Activated naive CD4-positive, alpha-beta T cell treated with anti-CD3 and anti-CD28 coated beads, Interleukin-2, amount 50 U/mL, for 16 hours (primary cell): ENCODE results near the gene PRDM1.

ENCODE experiments used
- DNase-seq: peaks from one replicate; pipeline ENCODE4 v3.0.0-alpha.2; 2020

The PRDM1 gene

GRCh38 chr6:106098383-106099234 lies 12.5 kb downstream of the PRDM1 start:
- peak; percentile 80 for DNase-seq

DNA sequence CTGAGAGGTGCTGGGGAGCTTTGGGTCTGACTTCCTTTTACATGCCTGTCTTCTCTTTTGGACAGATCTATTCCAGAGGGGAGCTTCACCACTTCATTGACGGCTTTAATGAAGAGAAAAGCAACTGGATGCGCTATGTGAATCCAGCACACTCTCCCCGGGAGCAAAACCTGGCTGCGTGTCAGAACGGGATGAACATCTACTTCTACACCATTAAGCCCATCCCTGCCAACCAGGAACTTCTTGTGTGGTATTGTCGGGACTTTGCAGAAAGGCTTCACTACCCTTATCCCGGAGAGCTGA lies 13.1 kb downstream of the PRDM1 start:
- DNase-seq: no peak

GRCh38 chr6:106100755-106101154 lies 14.6 kb downstream of the PRDM1 start:
- no peak for DNase-seq

GRCh38 chr6:106101466-106101865 lies 15.3 kb downstream of the PRDM1 start:
- DNase-seq: no peak

DNA sequence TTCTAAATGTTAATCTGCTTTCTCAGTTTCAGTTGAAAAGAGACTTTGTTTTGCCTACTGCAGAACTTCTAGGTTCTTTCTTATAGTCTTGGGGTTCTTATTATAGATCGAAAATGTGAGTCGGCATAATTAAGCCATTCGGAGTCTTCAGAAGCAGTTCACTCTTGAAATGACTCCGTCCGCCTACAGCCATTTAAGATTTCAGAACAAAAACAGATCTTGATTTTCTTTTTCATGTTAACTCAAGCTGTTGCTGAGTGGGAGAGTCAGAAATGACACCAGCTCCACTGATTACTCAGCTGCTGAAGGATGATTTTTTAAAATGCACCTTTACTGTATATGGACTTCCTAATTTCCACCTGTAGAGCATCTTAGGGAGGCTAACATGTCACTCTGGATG lies 15.9 kb downstream of the PRDM1 start:
- DNase-seq: peak; percentile 74

GRCh38 chr6:106102967-106103727 lies 17.0 kb downstream of the PRDM1 start:
- no peak for DNase-seq

GRCh38 chr6:106103728-106104109 lies 17.6 kb downstream of the PRDM1 start:
- DNase-seq: peak; percentile 34

- DNase-seq: no peak
Observed at GRCh38 chr6:106104476-106104875, 18.3 kb downstream of the PRDM1 start.

- DNase-seq: no peak
Observed at GRCh38 chr6:106104941-106105340, 18.8 kb downstream of the PRDM1 start.

GRCh38 chr6:106105493-106105892 lies 19.4 kb downstream of the PRDM1 start:
- DNase-seq: no peak

DNA sequence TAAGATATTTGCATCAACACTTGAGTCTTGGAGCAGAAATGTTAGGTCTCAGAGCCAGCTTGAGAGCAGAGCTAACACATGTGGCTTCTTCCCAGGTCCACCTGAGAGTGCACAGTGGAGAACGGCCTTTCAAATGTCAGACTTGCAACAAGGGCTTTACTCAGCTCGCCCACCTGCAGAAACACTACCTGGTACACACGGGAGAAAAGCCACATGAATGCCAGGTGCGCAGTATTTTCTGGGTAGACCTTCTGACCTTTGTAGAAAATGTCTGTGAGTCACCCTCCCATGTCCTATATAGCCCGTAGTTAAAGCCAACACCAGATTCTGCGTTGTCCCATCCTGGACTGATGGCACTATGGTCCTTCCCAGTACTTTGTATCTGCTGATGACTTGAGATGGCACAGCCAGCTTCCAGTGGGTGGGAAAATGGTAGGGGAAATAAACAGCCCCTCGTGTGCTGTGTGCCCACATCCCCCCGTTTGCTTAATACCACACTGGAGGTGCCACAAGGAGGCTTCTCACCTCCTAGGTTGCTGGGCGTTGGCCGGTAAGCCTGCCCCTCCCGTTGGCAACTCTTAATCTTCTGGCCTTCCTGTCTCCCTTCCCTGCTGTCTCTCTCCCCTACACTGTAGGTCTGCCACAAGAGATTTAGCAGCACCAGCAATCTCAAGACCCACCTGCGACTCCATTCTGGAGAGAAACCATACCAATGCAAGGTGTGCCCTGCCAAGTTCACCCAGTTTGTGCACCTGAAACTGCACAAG lies 20.3 kb downstream of the PRDM1 start:
- no peak for DNase-seq

GRCh38 chr6:106107043-106107613 lies 21.0 kb downstream of the PRDM1 start:
- DNase-seq: no peak

GRCh38 chr6:106108129-106108528 lies 22.0 kb downstream of the PRDM1 start:
- no peak for DNase-seq

- DNase-seq: no peak
Observed at GRCh38 chr6:106109029-106109428, 22.9 kb downstream of the PRDM1 start.

DNA sequence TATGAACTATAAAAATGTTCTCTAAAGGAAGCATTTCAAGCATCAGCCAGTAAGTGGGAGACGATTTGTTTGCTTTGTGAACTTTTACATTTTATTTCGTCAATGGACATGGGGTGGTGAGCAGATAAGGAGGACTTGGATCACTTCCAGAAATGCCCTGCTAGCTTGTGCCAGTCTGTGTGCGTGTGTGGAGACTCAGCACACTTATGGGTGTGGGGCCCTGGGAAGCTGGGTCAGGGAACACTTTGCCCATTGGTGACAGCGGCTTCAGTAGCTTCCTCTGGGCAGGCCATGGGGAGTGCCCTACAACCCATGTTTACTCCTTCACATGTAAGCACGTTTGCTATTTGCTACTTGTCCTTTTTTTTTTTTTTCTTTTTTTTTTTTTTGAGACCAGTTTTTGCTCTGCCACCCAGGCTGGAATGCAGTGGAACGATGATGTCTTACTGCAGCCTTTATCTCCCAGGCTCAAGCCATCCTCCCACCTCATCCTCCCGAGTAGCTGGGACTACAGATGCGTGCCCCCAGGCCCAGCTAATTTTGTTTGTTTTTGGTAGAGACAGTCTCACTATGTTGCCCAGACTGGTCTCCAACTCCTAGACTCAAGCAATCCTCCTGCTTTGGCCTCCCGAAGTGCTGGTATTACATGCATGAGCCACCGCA lies 24.2 kb downstream of the PRDM1 start:
- no peak for DNase-seq

GRCh38 chr6:106112433-106112832 lies 26.3 kb downstream of the PRDM1 start:
- no peak for DNase-seq

DNA sequence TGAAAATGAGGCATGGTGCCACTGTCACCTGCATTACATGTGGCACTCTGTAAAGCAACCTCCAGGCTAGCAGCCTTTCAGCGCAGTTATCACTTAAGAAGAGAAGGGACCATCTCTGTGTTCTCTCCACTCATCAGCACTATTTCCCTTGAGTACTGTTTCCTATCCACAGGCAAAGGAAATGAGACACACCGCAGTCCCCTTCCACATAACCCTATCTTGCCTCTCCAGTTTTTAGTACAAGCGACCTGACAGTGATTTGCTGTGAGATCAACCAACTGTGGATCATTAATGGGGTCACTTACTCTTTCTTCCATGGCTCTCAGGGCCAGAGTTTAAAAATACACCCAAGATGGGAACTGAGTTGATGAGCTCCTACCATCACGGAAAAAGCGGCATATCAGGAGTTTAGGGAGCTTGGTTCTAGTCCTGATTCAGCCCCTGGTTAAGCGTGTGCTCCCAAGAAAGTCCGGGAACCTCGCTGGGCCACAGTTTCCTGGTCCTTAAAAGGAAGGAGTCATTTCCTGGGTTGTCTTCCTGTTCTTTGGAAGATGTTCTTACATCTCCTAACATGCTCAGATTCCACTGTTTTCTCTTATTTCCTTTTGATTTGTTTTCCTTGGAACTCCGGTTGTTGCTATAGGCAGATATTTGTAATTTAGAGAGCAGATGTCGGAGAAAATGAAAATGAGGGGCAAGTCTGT lies 27.3 kb downstream of the PRDM1 start:
- no peak for DNase-seq

DNA sequence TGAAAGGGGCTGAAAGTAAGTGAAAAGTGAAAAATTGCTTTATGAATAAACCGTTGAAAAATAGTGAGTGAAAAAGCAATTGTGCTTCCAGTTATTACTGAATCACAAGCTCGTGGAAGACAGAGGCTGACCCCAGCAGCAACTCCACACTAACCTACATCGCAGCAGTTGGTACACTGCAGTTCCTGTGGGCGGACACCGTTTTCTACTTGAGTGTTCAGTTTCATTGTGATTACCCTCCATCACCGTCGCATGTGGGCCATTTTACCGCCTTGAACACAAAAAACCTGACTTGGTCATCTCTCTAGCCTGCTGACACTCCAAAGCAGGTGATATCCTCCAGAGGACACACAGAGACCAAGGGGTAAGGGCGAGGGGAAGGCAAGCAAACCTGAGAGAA lies 28.4 kb downstream of the PRDM1 start:
- peak; percentile 53 for DNase-seq

GRCh38 chr6:106115286-106115685 lies 29.1 kb downstream of the PRDM1 start:
- DNase-seq: no peak

DNA sequence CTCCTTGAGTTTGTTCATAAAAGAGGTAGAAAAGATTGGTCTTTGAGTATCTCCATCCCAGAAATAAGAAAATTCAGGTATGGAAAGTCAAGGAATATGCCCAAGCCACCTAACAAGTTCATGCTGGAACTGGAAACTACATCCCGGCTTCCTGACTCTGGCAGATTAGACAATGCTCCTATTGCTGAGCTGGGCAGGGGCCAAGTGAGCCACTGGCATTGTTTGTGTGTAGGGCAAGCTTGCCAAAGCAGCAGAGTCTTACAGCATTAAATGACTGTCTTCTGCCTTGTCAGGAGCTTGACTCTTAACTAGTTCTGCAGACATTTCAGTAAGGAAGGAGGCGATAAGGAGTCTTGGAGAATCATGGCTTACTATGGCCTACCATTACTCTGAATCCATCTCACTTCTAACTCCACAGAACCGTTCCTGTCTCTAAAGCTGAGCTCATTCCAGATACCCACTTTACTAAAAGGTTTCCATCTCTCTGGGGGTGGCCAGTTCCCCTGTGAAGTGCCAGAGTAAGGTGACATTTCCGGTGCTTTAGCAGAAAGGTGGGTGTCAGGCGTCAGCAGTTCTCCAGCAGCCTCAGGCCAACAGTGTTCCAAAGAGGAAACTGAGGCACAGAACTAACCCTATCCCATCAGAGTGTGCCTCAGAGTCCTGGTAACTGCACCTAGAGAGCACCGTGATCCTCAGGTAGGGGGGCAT lies 30.1 kb downstream of the PRDM1 start:
- DNase-seq: no peak

- peak; percentile 39 for DNase-seq
Observed at GRCh38 chr6:106117579-106117978, 31.4 kb downstream of the PRDM1 start.
